RWPE1 (cell line): ENCODE data around the gene SNTA1.

Experiments
- CTCF ChIA-PET: fragments of 350-600 bp; sonication (Branson Sonifier 250); formaldehyde crosslinking; extraction: SDS; loops from one replicate; lab custom pipeline; 2021; lab: Yijun Ruan, JAX
- POLR2A ChIA-PET: fragments of 400-600 bp; formaldehyde crosslinking; extraction: SDS; loops from one replicate; lab custom pipeline; 2020; ENCODE audit warnings: antibody characterized with exemption; ENCODE audit not compliant: low non-redundant PET; lab: Yijun Ruan, JAX
- DNase-seq: peaks from one replicate; pipeline ENCODE4 v3.0.0; 2012; ENCODE audit warnings: low spot score
- H3K27ac ChIP-seq: fragments of 450-650 bp; 2 replicates; pipeline ENCODE4 v1.5.1; 2017
- CTCF ChIP-seq: fragments of 450-650 bp; conservative IDR thresholded peaks from 2 replicates; pipeline ENCODE4 v1.5.1; 2017; ENCODE audit warnings: low read depth, mild to moderate bottlenecking

The SNTA1 gene

GRCh38 chr20:33388268-33388667 is 55.3 kb downstream of the SNTA1 start:
- DNase-seq, result no peak
- no peak for TF ChIP-seq CTCF
- ChIA-PET CTCF (interaction anchor here (0.6 kb wide), 1 partner anchor 388 kb away, joined by 3 read pairs; no protein-coding TSS in a partner anchor), POLR2A (no interaction called here)
- no peak overlapping the region for H3K27ac ChIP-seq

GRCh38 chr20:33387177-33387576 is 56.4 kb downstream of the SNTA1 start:
- peak overlapping the region; percentile 68 for H3K27ac ChIP-seq
- CTCF ChIA-PET, result interaction anchor here (0.5 to 1.0 kb wide), 4 partner anchors 12 to 86 kb away, joined by 3 to 4 read pairs (median 4); no protein-coding TSS in a partner anchor

GRCh38 chr20:33386673-33387072 is 56.9 kb downstream of the SNTA1 start:
- POLR2A ChIA-PET, result interaction anchor here (0.7 kb wide), 1 partner anchor 344 kb away, joined by 5 read pairs; no protein-coding TSS in a partner anchor

More at GRCh38 chr20:33387177-33387576, 56.4 kb downstream of the SNTA1 start:
- peak; percentile 88 for DNase-seq
- TF ChIP-seq CTCF, result no peak
- POLR2A ChIA-PET, result interaction anchor here (0.7 kb wide), 1 partner anchor 343 kb away, joined by 5 read pairs; no protein-coding TSS in a partner anchor

GRCh38 chr20:33377366-33377765 is 66.2 kb downstream of the SNTA1 start:
- POLR2A ChIA-PET, result no interaction called here
- DNase-seq, result no peak

More at GRCh38 chr20:33386673-33387072, 56.9 kb downstream of the SNTA1 start:
- H3K27ac ChIP-seq, result peak overlapping the region; percentile 68
- TF ChIP-seq CTCF, result no peak
- DNase-seq, result no peak
- CTCF ChIA-PET, result interaction anchor here (0.5 to 1.0 kb wide), 3 partner anchors 13 to 48 kb away, joined by 3 to 4 read pairs (median 3); no protein-coding TSS in a partner anchor

GRCh38 chr20:33373735-33374605 is 69.6 kb downstream of the SNTA1 start:
- CTCF ChIA-PET, result no interaction called here

More at GRCh38 chr20:33377366-33377765, 66.2 kb downstream of the SNTA1 start:
- no peak overlapping the region for H3K27ac ChIP-seq
- no peak for TF ChIP-seq CTCF
- CTCF ChIA-PET, result no interaction called here

More at GRCh38 chr20:33373735-33374605, 69.6 kb downstream of the SNTA1 start:
- POLR2A ChIA-PET, result no interaction called here
- no peak for TF ChIP-seq CTCF
- H3K27ac ChIP-seq, result no peak overlapping the region
- DNase-seq, result no peak
